Testis (tissue), 3 donors: ENCODE data around the gene OBSCN. TPM values are rescaled to one million over a fixed set of nuclear protein-coding genes. Genes with fewer than 3 reads are reported as not detected.

Source experiments
- DNase-seq: peaks from one replicate; pipeline ENCODE4 v3.0.0-alpha.2; 2019
- H3K27ac ChIP-seq, 2 donors: fragments of 200-600 bp; sonication (generic); one replicate each; pipeline ENCODE4 v1.5.1; 2019
- H3K27me3 ChIP-seq: fragments of 200-600 bp; sonication (generic); one replicate; pipeline ENCODE4 v1.5.1; 2019
- H3K36me3 ChIP-seq: fragments of 200-600 bp; sonication (generic); one replicate; pipeline ENCODE4 v1.5.1; 2017; ENCODE audit warnings: low read depth; ENCODE audit errors: missing control alignments
- H3K4me1 ChIP-seq: fragments of 200-600 bp; sonication (generic); one replicate; pipeline ENCODE4 v1.5.1; 2019
- H3K4me3 ChIP-seq, 2 donors: fragments of 200-600 bp; sonication (generic); one replicate each; pipeline ENCODE4 v1.5.1; 2017 to 2019
- H3K9me3 ChIP-seq: fragments of 200-600 bp; sonication (generic); one replicate; pipeline ENCODE4 v1.5.1; 2017
- CTCF ChIP-seq, 3 experiments: fragments of 450-650 bp in 2 of 3; fragments of 200-600 bp in 1 of 3; sonication (generic) in 1 of 3; IDR thresholded peaks; one replicate each; pipeline ENCODE4 v1.5.1; 2016 to 2019; ENCODE audit warnings: antibody characterized with exemption in 3 of 3, mild to moderate bottlenecking in 2 of 3, moderate library complexity in 1 of 3
- POLR2A ChIP-seq: fragments of 450-650 bp; IDR thresholded peaks from one replicate; pipeline ENCODE4 v1.6.1; 2017; ENCODE audit warnings: antibody characterized with exemption, mild to moderate bottlenecking, moderate library complexity
- WGBS, 2 donors: methylation state at CpG; one replicate each; pipeline ENCODE4 v1.1.5; 2018; 5-methylcytosine and 5-hydroxymethylcytosine counted together
- intact Hi-C: fragments of 100-400 bp; cut with DNase I; formaldehyde crosslinking; loops from one replicate; pipeline ENCODE4 v1.15.1; 2023; ENCODE audit warnings: low total_unique reads
- polyA plus RNA-seq: library from polyadenylated mRNA; stranded (reverse); fragments of 350-450 nt; fragmentation: Illumina TruSeq; extraction: RNeasy Lipid Tissue Mini Kit (QIAGEN cat#74804); gene quantifications from one replicate; pipeline ENCODE4 v1.2.3, GENCODE V29; 2014; ENCODE audit warnings: low read depth, low replicate concordance; ENCODE audit not compliant: insufficient read depth
- total RNA-seq, 2 donors: library from RNA; depleted of rRNA; stranded (reverse); fragments of >200 nt; gene quantifications; one replicate each; pipeline ENCODE4 v1.2.3, GENCODE V29; 2016

OBSCN gene
- total and polyA plus RNA-seq, 3 donors from 2014 or later = 8.3 to 30.0 (median 28.6) TPM

- no peak for TF ChIP-seq CTCF (IDR thresholded peaks at IDR 0.05)
- no peak for TF ChIP-seq POLR2A
- intact Hi-C loops = no loop called here
- Histone ChIP-seq H3K27ac (no peak overlapping the region), H3K4me1 (peaks cover 16% of the 10 kb centered on the region), H3K36me3 (no peaks in the 10 kb centered on the region), H3K9me3 (no peaks in the 10 kb centered on the region), H3K27me3 (no peaks in the 10 kb centered on the region), H3K4me3 (no peak overlapping the region)
- no peak for DNase-seq
- 90 to 100% methylated on average over 1 to 14 of the region's 15 CpGs for WGBS, 2 donors
Observed at GRCh38 chr1:228160201-228160761, 47.6 kb upstream of the OBSCN start.

DNA sequence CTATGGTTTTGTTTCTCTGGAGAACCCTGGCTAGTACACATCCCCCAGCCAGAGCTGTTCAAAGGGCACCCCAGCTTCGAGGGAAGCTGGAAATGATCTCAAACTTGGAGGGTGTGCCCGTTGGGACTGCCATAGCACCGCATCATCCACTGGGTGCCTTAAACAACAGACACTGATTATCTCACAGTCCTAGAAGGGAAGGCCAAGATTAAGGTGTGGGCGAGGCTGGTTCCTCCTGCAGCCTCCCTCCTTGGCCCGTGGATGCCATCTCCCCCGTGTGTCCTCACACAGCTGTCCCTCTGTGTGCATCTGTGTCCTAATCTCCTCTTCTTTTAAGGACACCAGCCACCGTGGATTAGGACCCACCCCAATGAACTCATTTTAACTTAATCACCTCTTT, 46.5 kb upstream of the OBSCN start:
- DNase-seq = no peak
- Histone ChIP-seq H3K27ac (no peak overlapping the region), H3K4me3 (no peak overlapping the region), H3K9me3 (no peaks in the 10 kb centered on the region), H3K36me3 (no peaks in the 10 kb centered on the region), H3K27me3 (no peaks in the 10 kb centered on the region), H3K4me1 (peaks cover 16% of the 10 kb centered on the region)
- whole genome bisulfite sequencing, 2 donors = 35 to 37% methylated on average over 6 to 7 of the region's 7 CpGs
- intact Hi-C loops = no loop called here
- no peak for TF ChIP-seq POLR2A
- no peak for TF ChIP-seq CTCF (IDR thresholded peaks at IDR 0.05)

- WGBS, 2 donors = 83 to 84% methylated on average over 9 of the region's 9 CpGs
- intact Hi-C loops = no loop called here
- peaks cover 16% of the 10 kb centered on the region for H3K4me1 ChIP-seq
Observed at GRCh38 chr1:228161866-228162265, 46.0 kb upstream of the OBSCN start.

DNA sequence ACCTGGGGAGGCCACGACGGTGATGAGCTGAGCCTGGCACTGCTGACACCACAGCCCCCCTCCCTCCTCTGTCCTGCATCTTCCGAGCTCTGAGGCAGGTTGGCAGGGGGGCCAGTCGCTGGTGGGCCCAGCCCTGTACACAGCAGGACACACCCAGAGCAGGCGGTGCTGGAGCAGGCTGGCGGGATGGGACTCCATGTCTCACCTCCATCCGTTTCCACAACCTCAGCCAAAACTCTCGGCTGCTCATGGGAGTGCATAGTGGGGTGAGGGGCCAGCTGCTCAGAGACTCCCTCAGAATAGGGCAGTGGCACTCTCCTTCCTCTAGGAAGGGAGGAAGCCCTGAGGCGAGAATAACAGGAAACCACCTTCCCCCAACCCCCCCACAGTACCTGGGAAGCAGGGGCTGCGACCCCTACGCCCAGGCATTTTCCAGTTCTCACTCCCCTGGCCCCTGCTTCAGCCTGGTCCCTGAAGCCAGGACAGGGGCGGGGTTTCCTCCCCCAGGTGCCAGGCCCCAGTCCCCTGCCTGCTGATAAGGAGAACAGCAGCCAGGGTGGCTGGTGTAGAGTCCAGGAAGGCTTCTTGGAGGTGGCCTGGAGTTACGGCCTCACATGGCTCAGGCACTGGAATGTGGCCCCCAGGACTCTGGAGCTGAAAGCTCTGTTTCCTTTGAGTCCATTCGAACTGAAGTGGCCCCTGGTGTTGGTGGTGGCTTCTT, 45.4 kb upstream of the OBSCN start:
- Histone ChIP-seq H3K36me3 (no peaks in the 10 kb centered on the region), H3K27ac (peak overlapping the region in 1 of 2 donors; percentile 30), H3K4me1 (peaks cover 16% of the 10 kb centered on the region), H3K4me3 (no peak overlapping the region), H3K9me3 (no peaks in the 10 kb centered on the region), H3K27me3 (no peaks in the 10 kb centered on the region)
- TF ChIP-seq POLR2A = no peak
- WGBS, 2 donors = 40 to 43% methylated on average over 13 to 14 of the region's 14 CpGs
- intact Hi-C loops = no loop called here
- DNase-seq = no peak

More at GRCh38 chr1:228161866-228162265, 46.0 kb upstream of the OBSCN start:
- no peaks in the 10 kb centered on the region for H3K9me3 ChIP-seq
- H3K27me3 ChIP-seq = no peaks in the 10 kb centered on the region
- DNase-seq = no peak
- H3K4me3 ChIP-seq = no peak overlapping the region
- H3K27ac ChIP-seq = no peak overlapping the region
- H3K36me3 ChIP-seq = no peaks in the 10 kb centered on the region
- TF ChIP-seq CTCF (IDR thresholded peaks at IDR 0.05) (no peak), POLR2A (no peak)

GRCh38 chr1:228163007-228163753, 44.7 kb upstream of the OBSCN start:
- Histone ChIP-seq H3K9me3 (no peaks in the 10 kb centered on the region), H3K4me3 (no peak overlapping the region), H3K27me3 (no peaks in the 10 kb centered on the region), H3K36me3 (no peaks in the 10 kb centered on the region), H3K27ac (peak overlapping the region in 1 of 2 donors; percentile 30), H3K4me1 (peaks cover 16% of the 10 kb centered on the region)
- DNase-seq = no peak
- intact Hi-C loops = no loop called here
- TF ChIP-seq POLR2A (no peak), CTCF (IDR thresholded peaks at IDR 0.05) (no peak)
- 47 to 70% methylated on average over 18 to 30 of the region's 30 CpGs for WGBS, 2 donors
